Sigmoid colon (tissue), 3 donors: Measurements from ENCODE around the gene COX20.

ENCODE experiments used
- CTCF ChIP-seq, 4 experiments: fragments of 450-650 bp in 3 of 4; fragments of 200-600 bp in 1 of 4; IDR thresholded peaks; one replicate each; pipeline ENCODE4 v1.5.1; 2016 to 2019; ENCODE audit warnings: antibody characterized with exemption in 4 of 4, mild to moderate bottlenecking in 3 of 4, moderate library complexity in 2 of 4
- POLR2A ChIP-seq, 2 donors: fragments of 450-650 bp; IDR thresholded peaks; one replicate each; pipeline ENCODE4 v1.6.1; 2016; ENCODE audit warnings: antibody characterized with exemption in 2 of 2, mild to moderate bottlenecking in 2 of 2, moderate library complexity in 2 of 2

DNA sequence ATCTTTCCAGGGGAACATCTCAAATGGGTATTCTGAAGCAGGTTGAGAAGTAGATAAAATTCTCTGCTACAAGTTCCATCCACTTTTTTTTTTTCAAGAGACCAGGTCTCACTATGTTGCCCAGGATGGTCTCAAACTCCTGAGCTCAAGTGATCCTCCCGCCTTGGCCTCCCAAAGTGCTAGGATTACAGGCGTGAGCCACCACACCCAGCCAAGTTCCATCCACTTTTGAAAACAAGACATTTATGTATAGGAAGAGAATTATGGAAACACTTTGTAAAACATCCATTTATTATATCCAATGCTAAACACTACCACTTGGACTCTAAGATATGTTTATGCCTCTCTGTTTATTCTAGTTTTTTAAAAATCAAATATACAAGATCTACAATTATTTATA is 15.4 kb downstream of the COX20 start:
- TF ChIP-seq POLR2A (IDR thresholded peaks at IDR 0.05), result no peak
- TF ChIP-seq CTCF (IDR thresholded peaks at IDR 0.05), result no peak
